Measurements from ENCODE around the gene CD200. TPM values are rescaled to one million over a fixed set of nuclear protein-coding genes. Genes with fewer than 3 reads are reported as not detected.

CD200 gene
- total RNA-seq, 1 experiment from 2014 or later, result 46.8 TPM

- no peak for DNase-seq (ENCODE audit: low spot score)
- Mint-ChIP-seq H3K36me3 (peaks cover 47% of the 10 kb centered on the region), H3K27ac (peak overlapping the region; percentile 74), H3K4me3 (no peak overlapping the region), H3K4me1 (peaks cover 25% of the 10 kb centered on the region), H3K9me3 (no peaks in the 10 kb centered on the region), H3K27me3 (ENCODE audit: low read depth) (no peaks in the 10 kb centered on the region)
- TF ChIP-seq GRHL2 (CRISPR knock-in tag; IDR thresholded peaks at IDR 0.05; ENCODE audit: insufficient replicate concordance, severe bottlenecking) (no peak), IRF1 (CRISPR knock-in tag; IDR thresholded peaks at IDR 0.05) (no peak), ZBTB43 (CRISPR knock-in tag; IDR thresholded peaks at IDR 0.05) (no peak), ZNF281 (CRISPR knock-in tag; IDR thresholded peaks at IDR 0.05) (no peak), ZNF138 (CRISPR knock-in tag; conservative IDR thresholded peaks at IDR 0.05) (no peak), NR1H2 (CRISPR knock-in tag; IDR thresholded peaks at IDR 0.05) (no peak), TEAD4 (CRISPR knock-in tag; IDR thresholded peaks at IDR 0.05) (no peak), SP1 (CRISPR knock-in tag; conservative IDR thresholded peaks at IDR 0.05) (no peak), ZNF317 (CRISPR knock-in tag; IDR thresholded peaks at IDR 0.05; ENCODE audit: borderline replicate concordance, low read depth) (no peak), MAX (CRISPR knock-in tag; IDR thresholded peaks at IDR 0.05) (no peak), IRF2 (CRISPR knock-in tag; IDR thresholded peaks at IDR 0.05; ENCODE audit: borderline replicate concordance, low read depth) (no peak), ZNF219 (CRISPR knock-in tag; IDR thresholded peaks at IDR 0.05; ENCODE audit: borderline replicate concordance) (no peak), JAZF1 (CRISPR knock-in tag; IDR thresholded peaks at IDR 0.05) (no peak), FOXJ3 (CRISPR knock-in tag; IDR thresholded peaks at IDR 0.05; ENCODE audit: borderline replicate concordance) (no peak), ZBTB21 (CRISPR knock-in tag; IDR thresholded peaks at IDR 0.05; ENCODE audit: borderline replicate concordance) (no peak)
- ChIA-PET CTCF (no interaction called here), POLR2A (interaction anchor here (1.7 kb wide), 1 partner anchor 52 kb away, joined by 4 read pairs; no protein-coding TSS in a partner anchor)
- ATAC-seq, result no peak
These were observed 32.1 kb downstream of the CD200 start for GRCh38 chr3:112365035-112365434.

- ChIA-PET CTCF (interaction anchor here (1.1 kb wide), 1 partner anchor 33 kb away, joined by 3 read pairs; the partner anchor contains the start of gene CD200), POLR2A (interaction anchor here (1.7 kb wide), 1 partner anchor 51 kb away, joined by 4 read pairs; no protein-coding TSS in a partner anchor)
- TF ChIP-seq FOXP1 (CRISPR knock-in tag; IDR thresholded peaks at IDR 0.05; ENCODE audit: borderline replicate concordance) (no peak), ELF4 (CRISPR knock-in tag; IDR thresholded peaks at IDR 0.05; ENCODE audit: low read depth) (no peak), ZNF423 (CRISPR knock-in tag; IDR thresholded peaks at IDR 0.05) (no peak), AR (CRISPR knock-in tag; IDR thresholded peaks at IDR 0.05) (no peak), SMAD3 (CRISPR knock-in tag; IDR thresholded peaks at IDR 0.05; ENCODE audit: borderline replicate concordance) (no peak), SMAD4 (CRISPR knock-in tag; IDR thresholded peaks at IDR 0.05) (no peak), ZNF532 (CRISPR knock-in tag; IDR thresholded peaks at IDR 0.05; ENCODE audit: borderline replicate concordance) (no peak), SOX15 (CRISPR knock-in tag; IDR thresholded peaks at IDR 0.05) (no peak)
- Mint-ChIP-seq H3K27me3 (ENCODE audit: low read depth) (no peaks in the 10 kb centered on the region), H3K36me3 (peaks cover 45% of the 10 kb centered on the region), H3K27ac (peak overlapping the region; percentile 74), H3K9me3 (no peaks in the 10 kb centered on the region), H3K4me1 (peaks cover 25% of the 10 kb centered on the region), H3K4me3 (no peak overlapping the region)
- ATAC-seq, result no peak
- DNase-seq (ENCODE audit: low spot score), result no peak
These were observed 32.7 kb downstream of the CD200 start for GRCh38 chr3:112365636-112366035.

Measured in WTC11 (cell line).